LNCaP clone FGC (cell line): ENCODE data around the gene HDAC4.

Source experiments
- DNase-seq: peaks from one replicate; pipeline ENCODE4 v3.0.0-alpha.2; 2011; ENCODE audit warnings: low read depth
- H3K4me3 ChIP-seq: 2 replicates; pipeline ENCODE4 v1.5.1; 2011; ENCODE audit warnings: mild to moderate bottlenecking, low read depth, low read length, control low read depth
- TF ChIP-seq, protein P1 (sequence below): IDR thresholded peaks from 2 replicates; pipeline ENCODE4 v1.5.1; 2012; ENCODE audit warnings: mild to moderate bottlenecking; ENCODE audit not compliant: control insufficient read depth, insufficient read depth; ENCODE audit errors: extremely low read depth

The HDAC4 gene

DNA sequence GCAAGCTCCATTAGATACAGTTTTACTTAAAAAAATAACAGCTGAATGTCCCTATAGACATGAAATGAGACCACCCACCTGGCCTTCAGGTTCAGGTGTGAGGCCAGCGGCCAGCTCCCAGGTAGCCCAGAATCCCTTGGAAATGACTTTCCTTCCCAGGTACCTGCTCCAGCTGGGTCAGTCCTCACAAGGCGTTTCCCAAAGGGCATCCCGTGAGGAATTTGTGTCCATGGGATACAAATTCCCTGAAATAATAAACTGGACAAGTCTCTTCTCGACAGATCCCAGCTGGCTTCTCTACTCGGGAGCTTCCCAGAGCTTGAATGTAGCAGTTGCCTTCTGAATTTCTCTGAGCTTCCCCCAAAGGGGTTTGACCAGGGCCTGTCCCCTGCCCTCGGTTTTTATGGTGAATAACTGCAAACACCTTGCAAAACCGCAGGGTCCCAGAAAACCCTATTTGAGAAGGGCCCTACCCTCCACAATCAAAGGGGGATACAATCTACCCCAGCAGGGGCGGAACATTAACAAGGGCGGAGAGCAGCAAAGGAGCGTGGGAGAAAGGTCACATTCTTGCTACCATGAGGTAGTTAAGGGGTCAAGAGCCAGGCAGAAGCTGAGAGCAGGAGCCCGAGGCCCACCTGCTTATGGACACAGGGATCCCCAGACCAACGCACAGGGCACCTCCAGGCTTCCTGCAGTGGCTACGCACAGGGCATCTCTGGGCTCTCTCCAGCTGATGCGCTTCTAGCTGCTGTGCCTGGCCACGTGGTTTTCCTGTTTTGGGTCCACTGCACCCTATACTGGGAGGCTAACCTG is 107.7 kb downstream of the HDAC4 start:
- TF ChIP-seq, protein P1, sequence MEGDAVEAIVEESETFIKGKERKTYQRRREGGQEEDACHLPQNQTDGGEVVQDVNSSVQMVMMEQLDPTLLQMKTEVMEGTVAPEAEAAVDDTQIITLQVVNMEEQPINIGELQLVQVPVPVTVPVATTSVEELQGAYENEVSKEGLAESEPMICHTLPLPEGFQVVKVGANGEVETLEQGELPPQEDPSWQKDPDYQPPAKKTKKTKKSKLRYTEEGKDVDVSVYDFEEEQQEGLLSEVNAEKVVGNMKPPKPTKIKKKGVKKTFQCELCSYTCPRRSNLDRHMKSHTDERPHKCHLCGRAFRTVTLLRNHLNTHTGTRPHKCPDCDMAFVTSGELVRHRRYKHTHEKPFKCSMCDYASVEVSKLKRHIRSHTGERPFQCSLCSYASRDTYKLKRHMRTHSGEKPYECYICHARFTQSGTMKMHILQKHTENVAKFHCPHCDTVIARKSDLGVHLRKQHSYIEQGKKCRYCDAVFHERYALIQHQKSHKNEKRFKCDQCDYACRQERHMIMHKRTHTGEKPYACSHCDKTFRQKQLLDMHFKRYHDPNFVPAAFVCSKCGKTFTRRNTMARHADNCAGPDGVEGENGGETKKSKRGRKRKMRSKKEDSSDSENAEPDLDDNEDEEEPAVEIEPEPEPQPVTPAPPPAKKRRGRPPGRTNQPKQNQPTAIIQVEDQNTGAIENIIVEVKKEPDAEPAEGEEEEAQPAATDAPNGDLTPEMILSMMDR = no peak
- H3K4me3 ChIP-seq = no peak overlapping the region
- no peak for DNase-seq

DNA sequence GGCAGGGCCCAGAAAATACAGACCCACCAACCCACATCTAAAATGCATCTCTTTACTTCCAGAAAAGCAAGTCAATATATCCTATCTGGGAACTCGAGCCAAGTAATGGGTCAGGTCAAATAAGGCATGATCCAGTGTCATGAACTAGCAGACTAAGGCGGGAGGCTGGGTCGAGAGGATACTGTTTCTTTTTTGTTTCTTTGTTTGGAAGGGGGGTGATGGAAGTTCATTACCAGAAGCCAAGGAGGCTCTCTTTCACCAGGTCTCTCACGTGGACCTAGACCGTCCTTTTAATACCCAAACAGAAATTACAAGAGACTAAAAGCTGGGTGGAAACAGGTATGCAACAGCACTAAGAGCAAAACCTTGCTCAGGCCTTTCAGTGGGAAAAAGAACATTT is 108.3 kb downstream of the HDAC4 start:
- TF ChIP-seq, protein P1 = no peak
- DNase-seq = no peak

DNA sequence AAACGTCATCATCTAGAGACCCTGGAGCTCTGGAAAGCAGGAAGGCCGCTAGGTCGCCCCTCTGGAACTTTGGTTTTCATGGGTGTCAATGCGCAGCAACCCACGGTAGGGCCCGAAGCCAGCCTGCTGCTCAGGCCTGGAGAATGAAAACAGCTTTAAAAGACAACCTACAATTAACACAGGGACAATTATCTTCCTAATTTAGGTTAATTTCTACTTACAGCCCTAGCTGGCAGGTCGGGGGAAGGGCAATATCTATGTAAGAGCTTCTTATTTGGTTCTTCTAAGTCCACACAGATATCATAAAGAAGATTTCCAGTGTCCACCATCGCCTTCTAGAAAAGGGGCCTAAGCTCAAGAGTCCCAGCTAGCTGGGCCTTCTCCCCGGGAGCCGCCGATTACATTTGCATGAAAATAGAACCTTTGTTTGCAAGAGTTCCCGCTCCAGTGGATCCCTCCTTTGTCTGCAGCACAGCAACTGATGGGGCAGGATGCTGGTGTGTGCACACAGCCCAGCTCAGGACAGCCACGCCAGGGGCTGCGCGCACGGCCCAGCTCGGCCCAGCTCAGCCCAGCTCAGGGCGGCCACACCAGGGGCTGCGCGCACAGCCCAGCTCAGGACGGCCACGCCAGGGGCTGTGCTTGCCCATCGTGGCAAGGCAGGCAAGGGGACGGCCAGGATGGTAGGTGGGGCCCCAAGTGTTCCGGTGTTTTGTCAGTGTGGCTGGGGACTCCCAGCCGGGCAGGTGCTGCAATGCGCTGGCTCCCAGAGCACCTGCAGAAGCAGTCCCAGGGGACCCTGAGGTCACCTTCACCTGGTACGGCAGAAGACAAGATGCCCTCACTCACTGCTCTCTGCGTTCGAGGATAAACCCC is 109.1 kb downstream of the HDAC4 start:
- DNase-seq = no peak
- TF ChIP-seq, protein P1 = no peak
- no peak overlapping the region for H3K4me3 ChIP-seq

More for the DNA sequence above, 108.3 kb downstream of the HDAC4 start:
- H3K4me3 ChIP-seq = no peak overlapping the region

DNA sequence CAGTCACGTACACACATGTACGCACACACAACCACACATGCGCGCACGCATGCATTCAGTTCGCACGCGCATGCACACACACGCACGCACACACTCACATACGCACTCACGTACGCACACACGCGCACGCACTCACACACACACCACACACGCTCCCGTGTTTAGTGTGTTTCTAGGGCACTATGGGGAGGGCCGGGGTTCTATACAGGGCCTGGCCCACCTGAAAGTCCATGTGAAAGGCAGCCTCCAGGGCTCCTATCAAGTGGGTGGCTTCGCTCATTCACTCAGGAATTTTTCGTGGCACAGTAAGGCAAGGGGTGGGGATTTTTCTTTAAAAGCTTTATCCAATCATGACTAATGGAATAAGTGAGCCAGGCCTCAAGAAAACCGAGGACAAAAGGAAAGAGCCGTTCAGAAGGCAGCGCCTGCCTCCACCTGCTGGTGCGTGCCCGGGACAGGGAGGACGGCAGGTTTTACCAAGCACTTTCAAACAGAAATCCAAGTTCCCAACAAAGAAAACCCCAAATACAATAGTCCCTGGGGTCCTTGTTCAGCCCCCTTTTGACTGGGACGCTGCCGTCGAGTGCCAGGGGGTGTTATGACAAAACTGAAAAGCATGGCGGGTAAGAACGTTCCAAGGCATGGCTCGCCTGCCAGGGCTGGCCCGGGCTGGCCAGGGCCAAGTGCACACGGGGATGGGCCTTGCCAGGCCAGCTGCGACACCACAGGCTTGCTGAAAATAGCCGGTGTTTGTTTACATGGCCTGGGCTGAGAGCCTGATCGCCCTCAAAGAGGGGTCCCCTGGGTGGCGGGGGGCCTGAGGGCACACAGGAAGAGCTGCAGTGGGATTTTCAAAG is 110.0 kb downstream of the HDAC4 start:
- H3K4me3 ChIP-seq = no peak overlapping the region
- no peak for DNase-seq
- TF ChIP-seq, protein P1 = no peak

DNA sequence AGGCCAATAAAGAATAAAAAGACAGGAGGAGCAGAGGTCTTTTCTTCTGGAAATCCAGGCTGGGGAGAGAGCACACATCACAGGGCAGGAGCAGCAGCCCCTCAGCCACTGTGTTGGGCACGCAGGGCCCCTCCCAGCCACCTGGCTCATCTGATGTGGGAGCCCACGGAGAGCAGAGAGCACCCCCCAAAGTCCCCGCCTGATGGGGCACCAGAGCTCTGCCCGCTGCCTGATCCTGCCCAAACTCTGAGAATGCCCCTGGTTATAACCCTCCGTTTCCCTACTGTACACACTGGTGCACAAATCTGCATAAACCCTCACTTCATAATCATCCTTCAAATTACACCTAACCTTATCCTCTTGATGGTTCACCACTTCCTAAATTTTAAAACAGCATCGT is 111.3 kb downstream of the HDAC4 start:
- no peak overlapping the region for H3K4me3 ChIP-seq
- DNase-seq = no peak
- TF ChIP-seq, protein P1 = no peak

DNA sequence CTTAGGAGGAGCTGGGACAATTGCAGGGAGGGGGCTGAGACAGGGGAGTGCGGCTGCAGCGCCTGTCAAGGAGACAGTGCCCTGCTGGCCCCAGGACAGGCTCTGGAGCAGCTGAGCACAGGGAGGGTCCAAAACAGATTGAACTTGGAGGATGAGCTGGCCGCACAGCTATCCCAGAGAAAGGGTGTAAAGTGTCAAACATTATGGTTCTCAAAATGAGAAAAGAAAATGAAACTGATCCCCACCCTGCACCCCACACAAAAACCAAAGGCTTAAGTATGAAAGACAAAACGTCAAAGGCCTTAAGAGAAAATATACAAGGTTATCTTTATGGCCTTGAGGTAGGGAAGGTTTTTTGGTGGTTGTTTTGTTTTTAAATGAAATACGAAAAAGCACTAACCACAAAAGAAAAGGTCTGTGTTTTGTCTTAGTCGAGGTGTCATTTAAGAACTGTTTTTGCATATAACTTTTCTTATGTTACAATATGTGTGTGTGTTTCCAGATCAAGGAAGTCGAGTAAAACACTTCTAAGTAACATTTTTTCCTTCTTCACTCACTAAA is 111.8 kb downstream of the HDAC4 start:
- H3K4me3 ChIP-seq = no peak overlapping the region
- DNase-seq = no peak
- TF ChIP-seq, protein P1 = no peak
